Muscle of arm (tissue), 12 donors: Measurements from ENCODE around the gene PANK4. TPM values are rescaled to one million over a fixed set of nuclear protein-coding genes. Genes with fewer than 3 reads are reported as not detected.

ENCODE experiments used
- DNase-seq: peaks from one replicate; pipeline ENCODE4 v3.0.0-alpha.2; 2013
- polyA plus RNA-seq, 12 donors: library from polyadenylated mRNA; unstranded; fragments of 120-200 nt; gene quantifications; one replicate each; pipeline ENCODE4 v1.2.1, GENCODE V29; 2013; ENCODE audit not compliant: insufficient read length in 12 of 12

PANK4 gene
- polyA plus RNA-seq, 12 donors: 16.7 to 24.2 (median 19.6) TPM; not detected in 1

DNA sequence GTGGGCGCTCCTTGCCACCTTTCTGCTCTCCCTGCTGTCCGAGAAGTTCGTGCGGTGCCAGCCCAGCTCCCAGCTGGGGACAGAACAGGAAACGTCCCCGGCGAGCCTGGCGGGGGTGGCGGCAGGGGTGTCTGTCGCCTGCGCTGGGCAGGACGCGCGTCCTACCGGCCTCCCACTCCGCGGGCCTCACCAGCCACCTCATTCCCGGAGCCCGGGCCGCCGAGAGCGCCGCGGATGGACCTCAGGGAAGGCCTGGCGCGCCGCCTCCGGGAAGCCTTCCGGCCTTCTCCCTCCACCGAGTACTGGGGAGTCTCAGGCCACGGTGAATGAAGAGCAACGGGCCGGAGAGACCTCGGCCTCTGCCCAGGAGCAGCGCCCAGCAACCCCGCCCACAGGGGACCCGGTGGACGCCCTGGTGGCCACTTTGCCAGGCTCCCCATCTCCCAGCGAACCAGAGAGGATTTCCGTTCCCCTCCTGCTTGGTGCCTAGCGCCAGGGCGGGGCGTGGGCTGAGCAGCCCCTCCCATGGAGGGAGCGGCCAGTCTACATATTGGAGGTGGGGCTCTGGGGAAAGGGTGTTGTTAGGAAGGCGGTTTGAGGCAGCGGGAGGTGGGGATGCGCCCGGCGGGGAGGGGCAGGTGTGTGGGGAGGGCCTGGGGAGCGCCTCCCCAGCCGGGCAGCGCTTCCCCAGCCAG, 20.3 kb upstream of the PANK4 start:
- peak; percentile 57 for DNase-seq

- peak; percentile 57 for DNase-seq
Observed at GRCh38 chr1:2545754-2546514, 19.5 kb upstream of the PANK4 start.

DNA sequence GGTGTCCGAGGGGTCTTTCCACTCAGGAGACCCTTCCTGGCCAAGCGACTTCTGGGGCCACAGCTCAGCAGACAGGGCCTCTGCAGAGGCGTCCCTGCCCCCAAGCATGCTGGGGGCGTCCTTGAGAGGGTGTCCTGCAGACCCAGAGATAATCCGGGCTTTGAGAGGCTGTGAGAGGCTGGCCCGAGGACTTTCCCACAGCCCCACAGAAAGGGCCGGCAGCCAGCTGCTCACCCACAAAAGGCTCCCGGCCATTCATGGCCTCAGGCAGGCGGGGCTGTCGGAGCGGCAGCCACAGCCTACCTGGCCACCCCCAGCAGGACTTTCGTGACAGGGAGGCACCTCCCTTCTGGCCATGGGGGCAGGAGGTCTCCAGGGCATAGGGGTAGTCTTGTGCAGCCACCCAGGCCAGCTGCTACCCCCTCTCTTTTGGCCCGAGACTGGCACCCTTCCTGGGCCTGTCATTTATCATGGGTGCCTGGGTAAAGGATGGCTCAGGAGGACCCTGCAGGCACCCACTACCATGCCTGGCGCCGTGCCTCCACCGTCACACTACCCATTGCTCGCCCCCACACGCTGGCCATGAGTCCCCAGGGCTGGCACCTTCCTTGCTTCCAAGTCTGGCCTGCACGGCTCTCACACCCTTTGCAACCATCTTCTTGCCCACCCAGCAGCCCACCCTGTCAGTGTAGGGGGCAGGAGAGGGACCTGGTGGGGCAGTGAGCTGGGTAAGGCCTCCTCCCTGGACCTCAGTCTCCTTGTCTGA, 18.7 kb upstream of the PANK4 start:
- no peak for DNase-seq

DNA sequence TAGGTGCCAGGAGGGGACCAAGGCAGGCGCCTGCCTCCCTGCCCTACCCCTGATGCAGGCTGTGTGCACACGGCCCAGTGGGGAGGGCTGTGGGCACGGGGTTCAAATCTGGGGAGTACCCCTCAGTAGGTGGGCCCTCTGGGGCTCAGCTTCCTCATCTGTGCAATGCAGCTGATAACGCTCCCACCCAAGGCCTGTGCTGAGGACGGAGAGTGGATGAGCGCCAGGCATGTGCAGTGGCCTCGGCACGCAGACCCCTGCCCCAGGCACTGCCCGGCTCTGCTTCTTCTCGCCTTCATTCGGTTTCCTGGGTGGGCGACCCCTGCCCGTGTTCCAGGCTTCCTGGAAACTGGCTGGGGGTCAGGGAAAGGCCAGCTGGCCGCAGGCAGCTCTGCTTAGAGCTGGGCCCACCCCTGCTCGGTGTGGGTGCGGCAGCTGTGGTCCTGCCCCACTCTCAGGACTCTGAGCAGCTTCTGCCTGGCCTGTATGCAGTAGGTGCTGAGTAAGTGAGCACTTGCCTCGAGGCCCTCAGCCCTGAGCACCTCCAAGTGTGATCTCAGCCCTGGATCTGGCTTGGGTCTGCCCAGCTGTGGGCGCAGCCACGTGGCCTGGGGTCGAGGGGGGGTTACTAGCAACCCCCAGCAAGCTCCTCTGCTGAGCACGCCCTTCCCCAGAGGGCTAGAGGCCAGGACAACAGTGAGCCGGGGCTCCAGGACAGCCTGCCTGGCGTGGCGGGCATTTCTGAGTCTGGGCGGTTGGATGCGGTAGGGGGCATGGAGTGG, 17.9 kb upstream of the PANK4 start:
- DNase-seq: no peak

DNA sequence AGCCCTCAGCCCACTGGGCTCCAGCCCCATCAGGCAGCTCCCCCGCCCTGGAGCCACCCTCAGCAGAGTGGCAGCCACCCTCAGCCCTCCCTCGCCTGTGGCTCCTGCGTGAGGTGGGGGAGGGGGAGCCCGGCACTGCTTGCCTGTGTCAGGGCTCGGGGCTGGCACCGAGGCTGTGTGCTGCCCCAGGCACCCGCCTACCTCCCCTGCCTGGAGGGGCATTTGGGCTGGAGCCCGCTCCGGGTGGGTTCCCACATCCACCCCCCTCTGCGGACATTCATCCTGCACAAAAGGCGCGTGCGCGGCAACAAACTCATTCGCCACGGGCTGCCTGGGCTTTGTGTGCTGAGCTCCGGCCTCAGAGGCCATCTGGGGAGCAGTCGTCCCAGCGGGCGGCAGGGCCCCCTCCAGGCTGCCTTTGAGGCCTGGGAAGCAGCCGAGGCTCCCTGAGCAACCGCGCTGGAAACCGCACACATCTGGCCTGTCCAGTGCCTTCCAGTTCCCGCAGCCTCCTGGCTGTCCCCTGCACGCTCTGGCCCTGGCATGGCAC, 17.2 kb upstream of the PANK4 start:
- DNase-seq: no peak

DNA sequence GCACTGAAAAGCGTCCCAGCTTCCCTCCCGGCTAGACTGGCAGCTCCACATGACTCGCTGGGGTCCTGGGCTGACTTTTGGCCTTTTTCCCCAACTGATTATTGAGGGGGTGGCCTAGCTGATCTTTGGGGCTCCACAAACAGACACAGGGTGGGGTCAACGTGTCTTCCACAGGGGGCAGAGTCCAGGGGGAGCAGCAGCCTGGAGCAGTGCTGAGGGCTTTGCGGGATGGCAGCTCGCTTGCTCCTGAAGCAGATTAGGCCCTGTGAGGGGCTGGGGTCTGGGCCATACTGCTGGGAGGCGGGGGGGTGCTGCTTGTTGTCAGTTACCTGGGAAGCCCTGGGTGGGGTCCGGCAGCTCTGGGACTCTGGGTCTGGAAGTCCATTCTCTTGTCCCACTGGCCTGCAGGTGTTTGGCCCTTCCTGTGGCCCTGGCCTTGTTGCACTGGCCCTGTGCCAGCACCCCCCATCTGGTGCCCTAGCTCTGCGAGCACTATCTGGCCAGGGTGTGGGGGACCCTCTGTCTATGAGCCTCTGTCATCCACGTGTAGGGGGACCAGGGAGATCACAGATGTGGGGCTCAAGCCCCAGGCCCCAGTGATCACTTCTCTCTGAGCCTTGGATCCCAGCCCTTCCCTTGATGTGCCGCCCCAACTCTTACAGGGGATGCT, 16.0 kb upstream of the PANK4 start:
- DNase-seq: no peak

- no peak for DNase-seq
Observed at GRCh38 chr1:2541619-2542245, 15.3 kb upstream of the PANK4 start.

GRCh38 chr1:2540816-2541492, 14.6 kb upstream of the PANK4 start:
- DNase-seq: no peak

- DNase-seq: no peak
Observed at GRCh38 chr1:2539312-2539907, 13.0 kb upstream of the PANK4 start.

DNA sequence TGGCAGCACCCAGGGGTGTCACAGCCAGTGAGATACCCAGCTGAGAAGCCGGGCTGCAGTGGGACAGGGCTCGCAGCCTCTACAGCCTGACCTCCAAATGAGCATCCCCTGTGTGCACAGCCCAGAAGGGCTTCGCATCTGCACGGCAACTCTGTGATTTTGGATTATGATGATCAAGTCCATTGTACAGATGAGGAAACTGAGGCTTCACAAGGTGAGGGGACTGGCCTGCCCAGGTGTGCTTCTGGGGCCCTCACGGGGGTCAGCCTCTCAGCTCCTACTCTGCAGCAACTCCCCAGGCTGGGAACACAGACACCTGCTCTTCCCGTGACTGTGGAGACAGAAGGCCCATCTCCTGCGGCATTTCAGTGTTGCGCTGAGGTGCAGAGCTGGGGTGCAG, 12.5 kb upstream of the PANK4 start:
- no peak for DNase-seq

DNA sequence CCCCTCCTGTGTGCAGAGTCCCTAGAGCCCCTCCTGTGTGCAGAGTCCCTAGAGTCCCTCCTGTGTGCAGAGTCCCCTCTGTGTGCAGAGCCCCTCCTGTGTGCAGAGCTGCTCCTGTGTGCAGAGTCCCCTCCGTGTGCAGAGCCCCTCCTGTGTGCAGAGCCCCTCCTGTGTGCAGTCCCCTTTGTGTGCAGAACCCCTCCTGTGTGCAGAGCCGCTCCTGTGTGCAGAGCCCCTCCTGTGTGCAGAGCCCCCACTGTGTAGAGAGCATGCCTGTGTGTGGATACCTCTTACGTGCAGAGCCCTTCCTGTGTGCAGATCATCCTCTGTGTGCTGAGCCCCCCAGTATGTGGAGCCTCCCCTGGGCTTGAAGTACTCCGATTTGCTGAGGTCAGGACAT, 12.0 kb upstream of the PANK4 start:
- DNase-seq: no peak

GRCh38 chr1:2537784-2538115, 11.4 kb upstream of the PANK4 start:
- DNase-seq: no peak

DNA sequence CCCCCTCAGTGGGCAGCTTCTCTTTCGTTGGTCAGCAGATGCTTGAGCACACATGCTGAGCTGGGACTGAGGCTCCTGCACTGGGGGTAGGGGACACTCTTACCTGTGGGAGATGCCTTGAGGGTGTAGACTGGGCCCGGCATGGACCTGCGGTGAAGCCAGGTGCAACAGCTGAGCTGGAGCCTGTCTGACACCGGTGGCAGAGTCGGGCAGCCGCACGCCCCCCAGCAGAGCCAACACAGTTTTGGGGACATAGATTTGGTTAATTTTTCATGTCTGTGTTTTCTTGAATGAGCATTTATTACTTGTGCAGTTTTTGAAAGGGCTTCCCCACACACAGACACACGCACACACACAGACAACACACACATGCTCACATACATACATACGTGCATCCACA, 9.6 kb upstream of the PANK4 start:
- DNase-seq: no peak

- no peak for DNase-seq
Observed at GRCh38 chr1:2535455-2535854, 9.1 kb upstream of the PANK4 start.

GRCh38 chr1:2534687-2535441, 8.5 kb upstream of the PANK4 start:
- DNase-seq: no peak

DNA sequence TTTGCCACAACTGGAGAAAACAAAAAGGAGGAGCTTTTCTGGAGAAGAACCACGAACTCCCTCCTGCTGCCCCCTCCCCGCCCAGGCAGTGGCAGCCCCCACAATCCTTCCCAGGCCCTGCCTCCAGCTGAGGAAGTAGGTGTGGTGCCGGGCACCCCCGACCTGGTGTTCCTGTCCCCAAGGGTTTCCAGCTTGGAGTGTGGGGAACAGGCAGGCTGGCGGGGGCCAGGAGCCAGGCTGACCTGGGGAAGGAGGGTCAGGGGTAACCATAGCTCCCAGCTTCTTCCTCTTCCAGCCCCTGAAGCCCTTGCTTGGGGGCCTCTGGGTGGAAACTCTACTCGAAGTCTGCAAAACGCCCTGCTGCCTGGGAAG, 7.9 kb upstream of the PANK4 start:
- no peak for DNase-seq

GRCh38 chr1:2533365-2533764, 7.0 kb upstream of the PANK4 start:
- no peak for DNase-seq

- DNase-seq: no peak
Observed at GRCh38 chr1:2532485-2533160, 6.2 kb upstream of the PANK4 start.
